Activated naive CD8-positive, alpha-beta T cell treated with anti-CD3 and anti-CD28 coated beads, Interleukin-2, amount 10 ng/mL, durations not matched to agents 7 days and 5 days (primary cell): ENCODE data around the gene CCN5. TPM values are rescaled to one million over a fixed set of nuclear protein-coding genes. Genes with fewer than 3 reads are reported as not detected.
A peak's percentile ranks its signal among the peaks of the same experiment; 100 is the strongest.

ENCODE experiments used
- ATAC-seq: fragments of 150-1000 bp; cut with Tn5 transposase; one replicate; pipeline ENCODE4 v1.10.0; 2021; ENCODE audit warnings: low read depth, moderate library complexity
- POLR2A ChIA-PET: fragments of 350-600 bp; sonication (Branson Sonifier 250); formaldehyde crosslinking; loops from one replicate; lab custom pipeline; 2021; ENCODE audit warnings: antibody characterized with exemption; lab: Charles Lee
- DNase-seq: peaks from one replicate; pipeline ENCODE4 v3.0.0; 2021
- H3K27ac Mint-ChIP-seq: one replicate; pipeline ENCODE4 v1.8.0; 2022; ENCODE audit warnings: mild to moderate bottlenecking, mixed read lengths
- H3K27me3 Mint-ChIP-seq: one replicate; pipeline ENCODE4 v1.8.0; 2022; ENCODE audit warnings: mild to moderate bottlenecking, moderate library complexity, mixed read lengths
- H3K36me3 Mint-ChIP-seq: one replicate; pipeline ENCODE4 v1.8.0; 2021; ENCODE audit warnings: mild to moderate bottlenecking, mixed read lengths
- H3K4me1 Mint-ChIP-seq: one replicate; pipeline ENCODE4 v1.8.0; 2021; ENCODE audit warnings: mixed read lengths
- H3K4me3 Mint-ChIP-seq: one replicate; pipeline ENCODE4 v1.8.0; 2022; ENCODE audit warnings: mild to moderate bottlenecking, moderate library complexity, mixed read lengths
- H3K9me3 Mint-ChIP-seq: one replicate; pipeline ENCODE4 v1.8.0; 2021; ENCODE audit warnings: mixed read lengths
- total RNA-seq, 2 experiments: library from RNA; stranded (reverse); gene quantifications; one replicate each; pipeline ENCODE4 v1.2.3, GENCODE V29; 2021

CCN5 gene
- total RNA-seq, 2 experiments from 2014 or later, result not detected

DNA sequence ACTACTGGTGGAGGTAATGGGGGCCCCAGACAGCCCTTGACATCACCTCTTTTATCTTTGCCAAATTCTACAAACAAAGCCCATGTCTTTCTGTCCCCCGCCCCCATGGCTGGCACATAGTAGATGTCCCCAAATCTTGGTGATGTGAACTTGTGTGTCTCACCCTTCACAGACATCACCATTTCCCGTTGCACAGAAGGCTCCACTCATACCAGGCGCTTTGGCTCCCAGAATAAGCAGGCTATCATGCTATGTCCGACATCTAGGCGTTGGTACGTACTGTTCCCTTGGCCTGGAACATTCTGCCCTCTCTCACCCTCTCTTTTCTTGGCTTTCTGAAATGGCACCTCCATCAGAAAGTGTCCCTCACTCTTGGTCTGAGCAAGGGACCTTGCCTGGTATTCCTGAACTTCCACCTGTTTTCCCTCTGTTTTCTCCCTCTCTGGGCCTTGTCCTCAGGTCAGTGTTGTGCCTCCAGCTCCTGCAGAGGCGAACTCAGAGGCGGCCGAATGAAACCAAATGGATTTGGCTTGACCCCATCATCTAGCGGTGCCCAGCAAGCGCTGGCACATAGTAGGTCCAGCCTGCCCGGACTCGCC is 968 bp upstream of the CCN5 start:
- H3K4me3 Mint-ChIP-seq, result no peak overlapping the region
- ATAC-seq (no peak), DNase-seq (no peak)
- no peaks in the 10 kb centered on the region for H3K4me1 Mint-ChIP-seq
- peak overlapping the region; percentile 31 for H3K27ac Mint-ChIP-seq
- H3K9me3 Mint-ChIP-seq, result no peaks in the 10 kb centered on the region
- H3K36me3 Mint-ChIP-seq, result no peaks in the 10 kb centered on the region
- H3K27me3 Mint-ChIP-seq, result peaks cover 6% of the 10 kb centered on the region
- POLR2A ChIA-PET, result no interaction called here

GRCh38 chr20:44715499-44716308 is 535 bp downstream of the CCN5 start:
- POLR2A ChIA-PET, result no interaction called here
- peaks cover 6% of the 10 kb centered on the region for H3K27me3 Mint-ChIP-seq
- no peaks in the 10 kb centered on the region for H3K4me1 Mint-ChIP-seq
- H3K9me3 Mint-ChIP-seq, result no peaks in the 10 kb centered on the region
- no peaks in the 10 kb centered on the region for H3K36me3 Mint-ChIP-seq
- no peak overlapping the region for H3K27ac Mint-ChIP-seq
- no peak overlapping the region for H3K4me3 Mint-ChIP-seq
- ATAC-seq (no peak), DNase-seq (no peak)

GRCh38 chr20:44716309-44717106 is 1.3 kb downstream of the CCN5 start:
- Mint-ChIP-seq H3K4me3 (no peak overlapping the region), H3K27ac (no peak overlapping the region), H3K36me3 (no peaks in the 10 kb centered on the region), H3K9me3 (no peaks in the 10 kb centered on the region), H3K4me1 (no peaks in the 10 kb centered on the region), H3K27me3 (peaks cover 4% of the 10 kb centered on the region)
- ATAC-seq (no peak), DNase-seq (no peak)
- POLR2A ChIA-PET, result no interaction called here

DNA sequence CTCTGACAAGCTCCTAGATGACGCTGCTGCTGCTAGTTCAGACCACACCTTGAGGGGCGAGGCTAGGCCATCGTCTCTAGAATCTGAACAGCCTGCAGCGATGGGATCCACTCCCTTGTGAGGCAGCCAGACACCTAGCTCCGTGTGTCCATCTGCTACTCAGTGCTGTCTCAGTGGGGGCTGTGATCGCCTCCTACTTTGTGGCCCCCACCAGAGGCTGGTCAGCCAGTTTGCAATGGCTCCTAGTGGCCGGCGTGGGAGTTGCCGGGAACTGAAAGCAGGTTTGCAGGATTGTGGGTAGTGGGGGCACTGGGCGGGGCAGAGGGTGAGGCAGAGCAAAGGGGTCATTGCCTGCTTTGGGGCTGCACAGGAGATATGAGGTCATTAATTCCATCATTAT is 2.8 kb downstream of the CCN5 start:
- no peak overlapping the region for H3K27ac Mint-ChIP-seq
- H3K36me3 Mint-ChIP-seq, result no peaks in the 10 kb centered on the region
- H3K27me3 Mint-ChIP-seq, result no peaks in the 10 kb centered on the region
- no peak overlapping the region for H3K4me3 Mint-ChIP-seq
- POLR2A ChIA-PET, result interaction anchor here (0.6 kb wide), 1 partner anchor 31 kb away, joined by 3 read pairs; no protein-coding TSS in a partner anchor
- peaks cover 3% of the 10 kb centered on the region for H3K4me1 Mint-ChIP-seq
- ATAC-seq (no peak), DNase-seq (no peak)
- H3K9me3 Mint-ChIP-seq, result no peaks in the 10 kb centered on the region

DNA sequence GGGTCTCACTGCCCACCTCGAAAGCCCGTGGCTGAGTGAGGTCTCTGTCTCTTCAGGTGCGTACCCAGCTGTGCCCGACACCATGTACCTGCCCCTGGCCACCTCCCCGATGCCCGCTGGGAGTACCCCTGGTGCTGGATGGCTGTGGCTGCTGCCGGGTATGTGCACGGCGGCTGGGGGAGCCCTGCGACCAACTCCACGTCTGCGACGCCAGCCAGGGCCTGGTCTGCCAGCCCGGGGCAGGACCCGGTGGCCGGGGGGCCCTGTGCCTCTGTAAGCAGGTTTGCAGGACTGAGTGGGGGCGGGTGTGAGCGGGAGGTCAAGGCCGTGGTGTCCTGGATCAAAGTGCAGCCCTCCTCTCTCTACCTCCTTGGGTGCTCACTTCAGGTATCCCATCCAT is 4.7 kb downstream of the CCN5 start:
- H3K4me1 Mint-ChIP-seq, result peaks cover 3% of the 10 kb centered on the region
- no peaks in the 10 kb centered on the region for H3K9me3 Mint-ChIP-seq
- H3K36me3 Mint-ChIP-seq, result no peaks in the 10 kb centered on the region
- no peak overlapping the region for H3K27ac Mint-ChIP-seq
- ATAC-seq, result no peak
- DNase-seq, result no peak
- no peak overlapping the region for H3K4me3 Mint-ChIP-seq
- H3K27me3 Mint-ChIP-seq, result no peaks in the 10 kb centered on the region
- POLR2A ChIA-PET, result no interaction called here

- POLR2A ChIA-PET, result no interaction called here
- Mint-ChIP-seq H3K9me3 (no peaks in the 10 kb centered on the region), H3K4me3 (no peak overlapping the region), H3K36me3 (no peaks in the 10 kb centered on the region), H3K4me1 (peaks cover 3% of the 10 kb centered on the region), H3K27ac (no peak overlapping the region), H3K27me3 (no peaks in the 10 kb centered on the region)
- no peak for ATAC-seq
- no peak for DNase-seq
Observed at GRCh38 chr20:44720621-44720996, 5.4 kb downstream of the CCN5 start.

DNA sequence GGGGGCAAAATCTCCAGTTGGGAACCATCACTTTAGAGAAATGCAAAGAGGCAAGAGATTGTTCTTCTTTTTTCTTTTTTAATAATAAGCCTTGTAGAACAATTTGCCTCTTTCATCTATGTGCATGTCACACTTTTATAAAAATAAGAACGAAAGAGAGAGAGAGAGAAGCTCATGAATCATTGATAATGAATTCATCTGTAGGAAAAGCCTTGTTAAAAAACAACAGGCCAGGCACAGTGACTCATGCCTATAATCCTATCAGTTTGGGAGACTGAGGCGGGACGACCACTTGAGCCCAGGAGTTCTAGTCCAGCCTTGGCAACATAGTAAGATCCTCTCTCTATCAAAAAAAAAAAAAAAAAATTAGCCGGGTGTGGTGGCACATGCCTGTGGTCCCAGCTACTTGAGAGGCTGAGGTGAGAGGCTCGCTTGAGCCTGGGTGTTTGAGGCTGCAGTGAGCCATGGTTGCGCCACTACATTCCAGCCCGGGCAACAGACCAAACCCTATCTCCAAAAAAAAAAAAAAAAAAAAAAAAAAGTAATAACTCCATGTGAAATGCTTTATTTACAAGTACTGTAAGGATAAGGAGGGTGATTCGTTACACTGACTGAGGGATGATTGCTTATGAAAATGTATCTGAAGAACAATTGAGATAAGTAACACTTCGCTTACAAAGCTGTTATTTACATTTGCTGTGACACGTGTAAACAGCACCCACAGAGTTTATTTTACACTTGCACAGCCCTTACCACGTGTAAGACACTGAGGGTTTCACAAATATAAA is 6.0 kb downstream of the CCN5 start:
- no peaks in the 10 kb centered on the region for H3K36me3 Mint-ChIP-seq
- DNase-seq (no peak), ATAC-seq (no peak)
- no peak overlapping the region for H3K27ac Mint-ChIP-seq
- POLR2A ChIA-PET, result no interaction called here
- H3K9me3 Mint-ChIP-seq, result no peaks in the 10 kb centered on the region
- H3K4me3 Mint-ChIP-seq, result no peak overlapping the region
- no peaks in the 10 kb centered on the region for H3K27me3 Mint-ChIP-seq
- peaks cover 3% of the 10 kb centered on the region for H3K4me1 Mint-ChIP-seq

- no peak overlapping the region for H3K4me3 Mint-ChIP-seq
- no peaks in the 10 kb centered on the region for H3K36me3 Mint-ChIP-seq
- H3K9me3 Mint-ChIP-seq, result no peaks in the 10 kb centered on the region
- no peak for DNase-seq
- POLR2A ChIA-PET, result no interaction called here
- ATAC-seq, result no peak
- no peaks in the 10 kb centered on the region for H3K27me3 Mint-ChIP-seq
- H3K4me1 Mint-ChIP-seq, result peaks cover 3% of the 10 kb centered on the region
- H3K27ac Mint-ChIP-seq, result no peak overlapping the region
Observed at GRCh38 chr20:44721785-44722054, 6.6 kb downstream of the CCN5 start.

- peaks cover 3% of the 10 kb centered on the region for H3K4me1 Mint-ChIP-seq
- DNase-seq, result no peak
- no peak for ATAC-seq
- no peaks in the 10 kb centered on the region for H3K36me3 Mint-ChIP-seq
- no peaks in the 10 kb centered on the region for H3K9me3 Mint-ChIP-seq
- no peak overlapping the region for H3K27ac Mint-ChIP-seq
- POLR2A ChIA-PET, result no interaction called here
- no peak overlapping the region for H3K4me3 Mint-ChIP-seq
- H3K27me3 Mint-ChIP-seq, result no peaks in the 10 kb centered on the region
Observed at GRCh38 chr20:44722990-44723389, 7.8 kb downstream of the CCN5 start.

- H3K27me3 Mint-ChIP-seq, result no peaks in the 10 kb centered on the region
- peaks cover 3% of the 10 kb centered on the region for H3K4me1 Mint-ChIP-seq
- ATAC-seq (no peak), DNase-seq (no peak)
- H3K36me3 Mint-ChIP-seq, result no peaks in the 10 kb centered on the region
- POLR2A ChIA-PET, result no interaction called here
- no peaks in the 10 kb centered on the region for H3K9me3 Mint-ChIP-seq
- H3K27ac Mint-ChIP-seq, result no peak overlapping the region
- H3K4me3 Mint-ChIP-seq, result no peak overlapping the region
Observed at GRCh38 chr20:44723391-44723790, 8.2 kb downstream of the CCN5 start.

- H3K9me3 Mint-ChIP-seq, result no peaks in the 10 kb centered on the region
- ATAC-seq (no peak), DNase-seq (no peak)
- POLR2A ChIA-PET, result no interaction called here
- no peak overlapping the region for H3K27ac Mint-ChIP-seq
- no peak overlapping the region for H3K4me3 Mint-ChIP-seq
- H3K36me3 Mint-ChIP-seq, result no peaks in the 10 kb centered on the region
- peaks cover 3% of the 10 kb centered on the region for H3K4me1 Mint-ChIP-seq
- H3K27me3 Mint-ChIP-seq, result no peaks in the 10 kb centered on the region
Observed at GRCh38 chr20:44723798-44724362, 8.7 kb downstream of the CCN5 start.

DNA sequence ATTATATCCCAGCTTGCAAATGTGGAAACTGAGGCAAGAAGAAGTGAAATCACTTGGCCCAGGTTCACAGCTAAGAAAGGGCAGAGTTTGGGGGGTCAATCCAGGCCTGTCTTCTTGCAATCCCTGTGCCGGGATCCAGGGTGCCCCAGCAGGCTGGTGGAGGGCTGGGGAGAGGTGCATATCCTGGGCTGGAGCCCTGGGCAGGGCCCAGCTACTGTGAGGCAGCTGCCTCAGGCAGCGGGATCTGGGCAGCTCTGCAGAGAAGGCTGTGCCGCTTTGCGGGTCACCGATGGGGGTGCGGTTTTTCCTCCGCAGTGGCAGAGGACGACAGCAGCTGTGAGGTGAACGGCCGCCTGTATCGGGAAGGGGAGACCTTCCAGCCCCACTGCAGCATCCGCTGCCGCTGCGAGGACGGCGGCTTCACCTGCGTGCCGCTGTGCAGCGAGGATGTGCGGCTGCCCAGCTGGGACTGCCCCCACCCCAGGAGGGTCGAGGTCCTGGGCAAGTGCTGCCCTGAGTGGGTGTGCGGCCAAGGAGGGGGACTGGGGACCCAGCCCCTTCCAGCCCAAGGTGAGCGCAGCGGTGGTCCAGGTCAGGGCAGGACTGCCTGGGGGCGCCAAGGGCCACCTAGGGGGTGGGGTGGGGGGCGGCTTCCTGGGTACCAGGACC is 9.4 kb downstream of the CCN5 start:
- Mint-ChIP-seq H3K36me3 (no peaks in the 10 kb centered on the region), H3K4me3 (no peak overlapping the region), H3K27ac (no peak overlapping the region), H3K4me1 (peaks cover 3% of the 10 kb centered on the region), H3K9me3 (no peaks in the 10 kb centered on the region), H3K27me3 (no peaks in the 10 kb centered on the region)
- DNase-seq (no peak), ATAC-seq (no peak)
- POLR2A ChIA-PET, result no interaction called here

DNA sequence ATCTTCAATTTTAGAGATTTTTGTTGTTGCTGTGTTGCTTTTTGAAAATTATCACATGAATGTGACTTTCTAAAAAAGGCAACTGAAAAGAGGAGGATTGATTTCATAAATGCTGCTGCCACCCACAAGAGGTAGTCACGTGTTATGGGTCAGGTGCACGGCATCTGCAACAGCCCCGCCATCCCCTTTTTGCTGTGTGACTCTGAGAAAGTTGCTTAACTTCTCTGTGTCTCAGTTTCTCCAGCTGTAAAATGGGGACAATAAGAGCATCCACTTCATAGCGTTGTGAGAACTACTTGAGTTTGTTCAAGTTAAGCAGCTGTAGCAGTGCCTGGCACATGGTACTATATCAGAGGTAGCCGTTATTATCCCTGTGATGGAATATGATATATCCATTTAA is 10.7 kb downstream of the CCN5 start:
- ATAC-seq, result no peak
- no peak overlapping the region for H3K4me3 Mint-ChIP-seq
- H3K9me3 Mint-ChIP-seq, result no peaks in the 10 kb centered on the region
- DNase-seq, result no peak
- H3K4me1 Mint-ChIP-seq, result peaks cover 3% of the 10 kb centered on the region
- H3K27me3 Mint-ChIP-seq, result no peaks in the 10 kb centered on the region
- no peaks in the 10 kb centered on the region for H3K36me3 Mint-ChIP-seq
- POLR2A ChIA-PET, result no interaction called here
- H3K27ac Mint-ChIP-seq, result no peak overlapping the region
